Measurements from ENCODE around the gene OPRL1.

The OPRL1 gene

GRCh38 chr20:64101731-64102621, 22.1 kb downstream of the OPRL1 start:
- in situ Hi-C loops (cut with HindIII; ENCODE audit: low sequenced_read_pairs): no loop called here

GRCh38 chr20:64102647-64103354, 22.9 kb downstream of the OPRL1 start:
- in situ Hi-C loops (cut with HindIII; ENCODE audit: low sequenced_read_pairs): no loop called here

- in situ Hi-C loops (cut with HindIII; ENCODE audit: low sequenced_read_pairs): no loop called here
Measured at GRCh38 chr20:64103871-64104666, 24.2 kb downstream of the OPRL1 start.

- in situ Hi-C loops (cut with HindIII; ENCODE audit: low sequenced_read_pairs): no loop called here
Measured at GRCh38 chr20:64104667-64105451, 25.0 kb downstream of the OPRL1 start.

- in situ Hi-C loops (cut with HindIII; ENCODE audit: low sequenced_read_pairs): no loop called here
Measured at GRCh38 chr20:64105846-64106434, 26.1 kb downstream of the OPRL1 start.

GRCh38 chr20:64106435-64106961, 26.6 kb downstream of the OPRL1 start:
- in situ Hi-C loops (cut with HindIII; ENCODE audit: low sequenced_read_pairs): no loop called here

- in situ Hi-C loops (cut with HindIII; ENCODE audit: low sequenced_read_pairs): no loop called here
Measured at GRCh38 chr20:64106981-64107735, 27.3 kb downstream of the OPRL1 start, which contains the start of gene NPBWR2. TSS of gene NPBWR2 (minus strand) at chr20:64107565. CDS start at chr20:64106831, 734 bp downstream.

- in situ Hi-C loops (cut with HindIII; ENCODE audit: low sequenced_read_pairs): no loop called here
Measured at GRCh38 chr20:64107736-64108457, 28.0 kb downstream of the OPRL1 start.

GRCh38 chr20:64108731-64109681, 29.1 kb downstream of the OPRL1 start:
- in situ Hi-C loops (cut with HindIII; ENCODE audit: low sequenced_read_pairs): no loop called here

- in situ Hi-C loops (cut with HindIII; ENCODE audit: low sequenced_read_pairs): no loop called here
Measured at GRCh38 chr20:64109831-64110391, 30.0 kb downstream of the OPRL1 start.

GRCh38 chr20:64110411-64111068, 30.7 kb downstream of the OPRL1 start:
- in situ Hi-C loops (cut with HindIII; ENCODE audit: low sequenced_read_pairs): no loop called here

GRCh38 chr20:64111841-64112641, 32.2 kb downstream of the OPRL1 start:
- in situ Hi-C loops (cut with HindIII; ENCODE audit: low sequenced_read_pairs): no loop called here

- in situ Hi-C loops (cut with HindIII; ENCODE audit: low sequenced_read_pairs): no loop called here
Measured at GRCh38 chr20:64112691-64113443, 33.0 kb downstream of the OPRL1 start.

- in situ Hi-C loops (cut with HindIII; ENCODE audit: low sequenced_read_pairs): no loop called here
Measured at GRCh38 chr20:64113444-64113775, 33.5 kb downstream of the OPRL1 start.

- in situ Hi-C loops (cut with HindIII; ENCODE audit: low sequenced_read_pairs): no loop called here
Measured at GRCh38 chr20:64113796-64114355, 34.0 kb downstream of the OPRL1 start.

Measured in DLD1 (cell line).